ENCODE results near the gene HPX. TPM values are rescaled to one million over a fixed set of nuclear protein-coding genes. Genes with fewer than 3 reads are reported as not detected.

The HPX gene
- total and polyA plus RNA-seq, 2 of the 13 experiments (the other 11 are each of a cell fraction or from before 2014, with no cell fraction given), result 9.2 to 57.4 TPM

DNA sequence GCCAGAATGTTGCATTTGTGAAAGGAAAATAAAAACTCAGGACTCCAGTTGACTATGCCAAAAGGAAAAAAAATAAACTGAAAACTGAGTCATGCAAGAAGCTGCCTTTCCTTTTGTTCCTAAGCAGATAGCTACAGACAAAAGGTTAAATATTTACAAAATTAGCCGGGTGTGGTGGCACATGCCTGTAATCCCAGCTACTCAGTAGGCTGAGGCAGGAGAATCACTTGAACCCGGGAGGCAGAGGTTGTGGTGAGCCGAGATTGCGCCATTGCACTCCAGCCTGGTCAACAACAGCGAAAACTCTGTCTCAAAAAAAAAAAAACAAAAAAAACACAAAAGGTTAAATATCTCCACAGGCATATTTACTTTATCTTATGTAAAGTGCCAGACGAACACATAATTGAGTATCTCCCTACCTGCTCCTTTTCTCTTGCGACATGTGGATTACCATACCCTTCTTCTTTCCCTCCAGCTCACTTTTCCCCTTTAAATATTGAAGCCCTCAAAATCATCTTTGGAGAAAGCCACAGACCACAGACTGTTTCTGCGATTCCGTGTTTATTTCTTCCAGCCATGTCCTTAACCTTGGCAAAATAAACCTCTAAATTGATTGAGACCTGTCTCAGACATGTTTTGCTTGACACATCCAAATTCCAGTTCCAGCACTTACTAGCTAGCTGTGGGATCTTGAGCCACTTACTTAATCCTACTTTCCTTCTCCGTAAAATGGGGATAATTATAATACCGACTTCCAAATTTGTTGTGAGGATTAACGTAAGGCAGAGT, 52.8 kb downstream of the HPX start (continued):
- no peak for TF ChIP-seq HIVEP1 (CRISPR knock-in tag; IDR thresholded peaks at IDR 0.05)
- TF ChIP-seq ZFP41 (CRISPR knock-in tag; IDR thresholded peaks at IDR 0.05; ENCODE audit: borderline replicate concordance), result no peak
- TF ChIP-seq THAP11 (CRISPR knock-in tag; IDR thresholded peaks at IDR 0.05), result peak; percentile 18; the same call in 1 of the 2 replicates
- no peak for TF ChIP-seq HMGA1 (CRISPR knock-in tag; conservative IDR thresholded peaks at IDR 0.05)
- TF ChIP-seq ISL2 (CRISPR knock-in tag; IDR thresholded peaks at IDR 0.05), result no peak
- no peak for TF ChIP-seq ZSCAN20 (CRISPR knock-in tag; IDR thresholded peaks at IDR 0.05; ENCODE audit: borderline replicate concordance)
- no peak for TF ChIP-seq THYN1 (CRISPR knock-in tag; IDR thresholded peaks at IDR 0.05; ENCODE audit: borderline replicate concordance, low read depth)
- TF ChIP-seq LCORL (IDR thresholded peaks at IDR 0.05), result no peak
- TF ChIP-seq LCORL (CRISPR knock-in tag; IDR thresholded peaks at IDR 0.05), result 0 out of 2 replicates have a peak, but pooled peaks have one; percentile 32
- TF ChIP-seq, protein P1, sequence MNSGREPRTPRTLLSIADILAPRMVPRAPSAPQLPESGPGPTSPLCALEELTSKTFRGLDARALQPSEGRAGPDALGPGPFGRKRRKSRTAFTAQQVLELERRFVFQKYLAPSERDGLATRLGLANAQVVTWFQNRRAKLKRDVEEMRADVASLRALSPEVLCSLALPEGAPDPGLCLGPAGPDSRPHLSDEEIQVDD (CRISPR knock-in tag; IDR thresholded peaks at IDR 0.05; ENCODE audit: borderline replicate concordance), result no peak
- no peak; the same call in 1 of the 2 replicates for TF ChIP-seq HOXA3 (CRISPR knock-in tag; IDR thresholded peaks at IDR 0.05)
- no peak for TF ChIP-seq ZNF205 (CRISPR knock-in tag; IDR thresholded peaks at IDR 0.05)
- TF ChIP-seq, protein P2, sequence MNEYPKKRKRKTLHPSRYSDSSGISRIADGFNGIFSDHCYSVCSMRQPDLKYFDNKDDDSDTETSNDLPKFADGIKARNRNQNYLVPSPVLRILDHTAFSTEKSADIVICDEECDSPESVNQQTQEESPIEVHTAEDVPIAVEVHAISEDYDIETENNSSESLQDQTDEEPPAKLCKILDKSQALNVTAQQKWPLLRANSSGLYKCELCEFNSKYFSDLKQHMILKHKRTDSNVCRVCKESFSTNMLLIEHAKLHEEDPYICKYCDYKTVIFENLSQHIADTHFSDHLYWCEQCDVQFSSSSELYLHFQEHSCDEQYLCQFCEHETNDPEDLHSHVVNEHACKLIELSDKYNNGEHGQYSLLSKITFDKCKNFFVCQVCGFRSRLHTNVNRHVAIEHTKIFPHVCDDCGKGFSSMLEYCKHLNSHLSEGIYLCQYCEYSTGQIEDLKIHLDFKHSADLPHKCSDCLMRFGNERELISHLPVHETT (CRISPR knock-in tag; conservative IDR thresholded peaks at IDR 0.05), result no peak
- no peak for TF ChIP-seq EED (CRISPR knock-in tag; IDR thresholded peaks at IDR 0.05)
- TF ChIP-seq, protein P3, sequence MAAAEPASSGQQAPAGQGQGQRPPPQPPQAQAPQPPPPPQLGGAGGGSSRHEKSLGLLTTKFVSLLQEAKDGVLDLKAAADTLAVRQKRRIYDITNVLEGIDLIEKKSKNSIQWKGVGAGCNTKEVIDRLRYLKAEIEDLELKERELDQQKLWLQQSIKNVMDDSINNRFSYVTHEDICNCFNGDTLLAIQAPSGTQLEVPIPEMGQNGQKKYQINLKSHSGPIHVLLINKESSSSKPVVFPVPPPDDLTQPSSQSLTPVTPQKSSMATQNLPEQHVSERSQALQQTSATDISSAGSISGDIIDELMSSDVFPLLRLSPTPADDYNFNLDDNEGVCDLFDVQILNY (CRISPR knock-in tag; conservative IDR thresholded peaks at IDR 0.05), result no peak
- TF ChIP-seq TP53 (CRISPR knock-in tag; conservative IDR thresholded peaks at IDR 0.05), result no peak
- TF ChIP-seq ZNF878 (CRISPR knock-in tag; IDR thresholded peaks at IDR 0.05), result no peak
- TF ChIP-seq, protein P4, sequence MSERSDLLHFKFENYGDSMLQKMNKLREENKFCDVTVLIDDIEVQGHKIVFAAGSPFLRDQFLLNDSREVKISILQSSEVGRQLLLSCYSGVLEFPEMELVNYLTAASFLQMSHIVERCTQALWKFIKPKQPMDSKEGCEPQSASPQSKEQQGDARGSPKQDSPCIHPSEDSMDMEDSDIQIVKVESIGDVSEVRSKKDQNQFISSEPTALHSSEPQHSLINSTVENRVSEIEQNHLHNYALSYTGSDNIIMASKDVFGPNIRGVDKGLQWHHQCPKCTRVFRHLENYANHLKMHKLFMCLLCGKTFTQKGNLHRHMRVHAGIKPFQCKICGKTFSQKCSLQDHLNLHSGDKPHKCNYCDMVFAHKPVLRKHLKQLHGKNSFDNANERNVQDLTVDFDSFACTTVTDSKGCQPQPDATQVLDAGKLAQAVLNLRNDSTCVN (CRISPR knock-in tag; IDR thresholded peaks at IDR 0.05; ENCODE audit: borderline replicate concordance), result no peak
- no peak for TF ChIP-seq DNMT1 (CRISPR knock-in tag; IDR thresholded peaks at IDR 0.05)
- TF ChIP-seq ZNF83 (CRISPR knock-in tag; IDR thresholded peaks at IDR 0.05; ENCODE audit: borderline replicate concordance), result no peak
- TF ChIP-seq, protein P5, sequence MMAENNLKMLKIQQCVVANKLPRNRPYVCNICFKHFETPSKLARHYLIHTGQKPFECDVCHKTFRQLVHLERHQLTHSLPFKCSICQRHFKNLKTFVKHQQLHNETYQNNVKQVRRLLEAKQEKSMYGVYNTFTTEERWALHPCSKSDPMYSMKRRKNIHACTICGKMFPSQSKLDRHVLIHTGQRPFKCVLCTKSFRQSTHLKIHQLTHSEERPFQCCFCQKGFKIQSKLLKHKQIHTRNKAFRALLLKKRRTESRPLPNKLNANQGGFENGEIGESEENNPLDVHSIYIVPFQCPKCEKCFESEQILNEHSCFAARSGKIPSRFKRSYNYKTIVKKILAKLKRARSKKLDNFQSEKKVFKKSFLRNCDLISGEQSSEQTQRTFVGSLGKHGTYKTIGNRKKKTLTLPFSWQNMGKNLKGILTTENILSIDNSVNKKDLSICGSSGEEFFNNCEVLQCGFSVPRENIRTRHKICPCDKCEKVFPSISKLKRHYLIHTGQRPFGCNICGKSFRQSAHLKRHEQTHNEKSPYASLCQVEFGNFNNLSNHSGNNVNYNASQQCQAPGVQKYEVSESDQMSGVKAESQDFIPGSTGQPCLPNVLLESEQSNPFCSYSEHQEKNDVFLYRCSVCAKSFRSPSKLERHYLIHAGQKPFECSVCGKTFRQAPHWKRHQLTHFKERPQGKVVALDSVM (CRISPR knock-in tag; IDR thresholded peaks at IDR 0.05), result no peak
- TF ChIP-seq NR2F6 (IDR thresholded peaks at IDR 0.05), result peak; percentile 76
- peak; percentile 18; the same call in 1 of the 2 replicates for TF ChIP-seq NR2F6 (CRISPR knock-in tag; IDR thresholded peaks at IDR 0.05)
- no peak for TF ChIP-seq ZNF354B (CRISPR knock-in tag; IDR thresholded peaks at IDR 0.05)
- no peak for TF ChIP-seq TBL1XR1 (IDR thresholded peaks at IDR 0.05; ENCODE audit: borderline replicate concordance, low read length, partially characterized antibody)
- TF ChIP-seq CENPX (CRISPR knock-in tag; IDR thresholded peaks at IDR 0.05), result no peak

Measured in HepG2 (cell line).